Measurements from ENCODE around the gene PLEKHO2.

The PLEKHO2 gene

GRCh38 chr15:64844576-64845145 is 2.9 kb downstream of the PLEKHO2 start:
- no peaks in the 10 kb centered on the region for H3K36me3 ChIP-seq (ENCODE audit: control insufficient read depth in 1 of 2, insufficient read depth in 2 of 2, low read length in 2 of 2)
- peak overlapping the region; percentile 59 for H3K27ac ChIP-seq (ENCODE audit: low read depth, low read length)
- H3K9me3 ChIP-seq (ENCODE audit: control insufficient read depth in 1 of 2, low read length in 2 of 2) = no peaks in the 10 kb centered on the region
- peaks cover 26 to 48% of the 10 kb centered on the region in 2 donors for H3K4me1 ChIP-seq (ENCODE audit: control insufficient read depth in 1 of 2, insufficient read depth in 2 of 2, low read length in 2 of 2)
- H3K27me3 ChIP-seq (ENCODE audit: control insufficient read depth in 1 of 2, insufficient read depth in 2 of 2, low read length in 2 of 2) = no peaks in the 10 kb centered on the region
- H3K4me3 ChIP-seq (ENCODE audit: low read depth in 1 of 2, low read length in 2 of 2) = peak overlapping the region; percentile 59 to 84
- H3K9ac ChIP-seq (ENCODE audit: low read depth in 1 of 2, low read length in 2 of 2) = peak overlapping the region; percentile 55 to 60

- Histone ChIP-seq H3K4me1 (ENCODE audit: control insufficient read depth in 1 of 2, insufficient read depth in 2 of 2, low read length in 2 of 2) (peaks cover 26 to 48% of the 10 kb centered on the region in 2 donors), H3K9ac (ENCODE audit: low read depth in 1 of 2, low read length in 2 of 2) (peak overlapping the region in 1 of 2 donors; percentile 30), H3K27ac (ENCODE audit: low read depth, low read length) (peak overlapping the region; percentile 58), H3K36me3 (ENCODE audit: control insufficient read depth in 1 of 2, insufficient read depth in 2 of 2, low read length in 2 of 2) (no peaks in the 10 kb centered on the region), H3K9me3 (ENCODE audit: control insufficient read depth in 1 of 2, low read length in 2 of 2) (no peaks in the 10 kb centered on the region), H3K27me3 (ENCODE audit: control insufficient read depth in 1 of 2, insufficient read depth in 2 of 2, low read length in 2 of 2) (no peaks in the 10 kb centered on the region), H3K4me3 (ENCODE audit: low read depth in 1 of 2, low read length in 2 of 2) (peak overlapping the region; percentile 59 to 84)
These were observed 3.5 kb downstream of the PLEKHO2 start for GRCh38 chr15:64845183-64845611.

GRCh38 chr15:64845831-64846595 is 4.3 kb downstream of the PLEKHO2 start:
- Histone ChIP-seq H3K9ac (ENCODE audit: low read depth in 1 of 2, low read length in 2 of 2) (peak overlapping the region in 1 of 2 donors; percentile 30), H3K4me3 (ENCODE audit: low read depth in 1 of 2, low read length in 2 of 2) (peak overlapping the region; percentile 59 to 84), H3K36me3 (ENCODE audit: control insufficient read depth in 1 of 2, insufficient read depth in 2 of 2, low read length in 2 of 2) (peaks cover 0 to 3% of the 10 kb centered on the region in 2 donors), H3K9me3 (ENCODE audit: control insufficient read depth in 1 of 2, low read length in 2 of 2) (no peaks in the 10 kb centered on the region), H3K27me3 (ENCODE audit: control insufficient read depth in 1 of 2, insufficient read depth in 2 of 2, low read length in 2 of 2) (no peaks in the 10 kb centered on the region), H3K4me1 (ENCODE audit: control insufficient read depth in 1 of 2, insufficient read depth in 2 of 2, low read length in 2 of 2) (peaks cover 29 to 52% of the 10 kb centered on the region in 2 donors), H3K27ac (ENCODE audit: low read depth, low read length) (peak overlapping the region; percentile 58)

- Histone ChIP-seq H3K4me1 (ENCODE audit: control insufficient read depth in 1 of 2, insufficient read depth in 2 of 2, low read length in 2 of 2) (peaks cover 32 to 57% of the 10 kb centered on the region in 2 donors), H3K9ac (ENCODE audit: low read depth in 1 of 2, low read length in 2 of 2) (no peak overlapping the region), H3K36me3 (ENCODE audit: control insufficient read depth in 1 of 2, insufficient read depth in 2 of 2, low read length in 2 of 2) (peaks cover 0 to 3% of the 10 kb centered on the region in 2 donors), H3K4me3 (ENCODE audit: low read depth in 1 of 2, low read length in 2 of 2) (no peak overlapping the region), H3K27me3 (ENCODE audit: control insufficient read depth in 1 of 2, insufficient read depth in 2 of 2, low read length in 2 of 2) (no peaks in the 10 kb centered on the region), H3K27ac (ENCODE audit: low read depth, low read length) (no peak overlapping the region), H3K9me3 (ENCODE audit: control insufficient read depth in 1 of 2, low read length in 2 of 2) (no peaks in the 10 kb centered on the region)
These were observed 5.3 kb downstream of the PLEKHO2 start for GRCh38 chr15:64847016-64847415.

- H3K27ac ChIP-seq (ENCODE audit: low read depth, low read length) = no peak overlapping the region
- no peak overlapping the region for H3K9ac ChIP-seq (ENCODE audit: low read depth in 1 of 2, low read length in 2 of 2)
- no peaks in the 10 kb centered on the region for H3K27me3 ChIP-seq (ENCODE audit: control insufficient read depth in 1 of 2, insufficient read depth in 2 of 2, low read length in 2 of 2)
These were observed 5.7 kb downstream of the PLEKHO2 start for GRCh38 chr15:64847448-64847847.

GRCh38 chr15:64847876-64848716 is 6.4 kb downstream of the PLEKHO2 start:
- Histone ChIP-seq H3K27ac (ENCODE audit: low read depth, low read length) (no peak overlapping the region), H3K36me3 (ENCODE audit: control insufficient read depth in 1 of 2, insufficient read depth in 2 of 2, low read length in 2 of 2) (peaks cover 0 to 3% of the 10 kb centered on the region in 2 donors), H3K27me3 (ENCODE audit: control insufficient read depth in 1 of 2, insufficient read depth in 2 of 2, low read length in 2 of 2) (no peaks in the 10 kb centered on the region), H3K4me3 (ENCODE audit: low read depth in 1 of 2, low read length in 2 of 2) (no peak overlapping the region), H3K9me3 (ENCODE audit: control insufficient read depth in 1 of 2, low read length in 2 of 2) (no peaks in the 10 kb centered on the region), H3K4me1 (ENCODE audit: control insufficient read depth in 1 of 2, insufficient read depth in 2 of 2, low read length in 2 of 2) (peaks cover 37 to 49% of the 10 kb centered on the region in 2 donors), H3K9ac (ENCODE audit: low read depth in 1 of 2, low read length in 2 of 2) (no peak overlapping the region)

More at GRCh38 chr15:64847448-64847847, 5.7 kb downstream of the PLEKHO2 start:
- Histone ChIP-seq H3K9me3 (ENCODE audit: control insufficient read depth in 1 of 2, low read length in 2 of 2) (no peaks in the 10 kb centered on the region), H3K36me3 (ENCODE audit: control insufficient read depth in 1 of 2, insufficient read depth in 2 of 2, low read length in 2 of 2) (peaks cover 0 to 3% of the 10 kb centered on the region in 2 donors), H3K4me3 (ENCODE audit: low read depth in 1 of 2, low read length in 2 of 2) (no peak overlapping the region), H3K4me1 (ENCODE audit: control insufficient read depth in 1 of 2, insufficient read depth in 2 of 2, low read length in 2 of 2) (peaks cover 36 to 55% of the 10 kb centered on the region in 2 donors)

- Histone ChIP-seq H3K4me3 (ENCODE audit: low read depth in 1 of 2, low read length in 2 of 2) (no peak overlapping the region), H3K27ac (ENCODE audit: low read depth, low read length) (peak overlapping the region; percentile 73), H3K9ac (ENCODE audit: low read depth in 1 of 2, low read length in 2 of 2) (no peak overlapping the region), H3K4me1 (ENCODE audit: control insufficient read depth in 1 of 2, insufficient read depth in 2 of 2, low read length in 2 of 2) (peaks cover 25 to 44% of the 10 kb centered on the region in 2 donors), H3K27me3 (ENCODE audit: control insufficient read depth in 1 of 2, insufficient read depth in 2 of 2, low read length in 2 of 2) (no peaks in the 10 kb centered on the region), H3K9me3 (ENCODE audit: control insufficient read depth in 1 of 2, low read length in 2 of 2) (no peaks in the 10 kb centered on the region), H3K36me3 (ENCODE audit: control insufficient read depth in 1 of 2, insufficient read depth in 2 of 2, low read length in 2 of 2) (peaks cover 11 to 16% of the 10 kb centered on the region in 2 donors)
These were observed 9.2 kb downstream of the PLEKHO2 start for GRCh38 chr15:64850778-64851502.

- Histone ChIP-seq H3K4me1 (ENCODE audit: control insufficient read depth in 1 of 2, insufficient read depth in 2 of 2, low read length in 2 of 2) (peaks cover 29 to 44% of the 10 kb centered on the region in 2 donors), H3K9me3 (ENCODE audit: control insufficient read depth in 1 of 2, low read length in 2 of 2) (no peaks in the 10 kb centered on the region), H3K27ac (ENCODE audit: low read depth, low read length) (no peak overlapping the region), H3K36me3 (ENCODE audit: control insufficient read depth in 1 of 2, insufficient read depth in 2 of 2, low read length in 2 of 2) (peaks cover 11 to 16% of the 10 kb centered on the region in 2 donors), H3K9ac (ENCODE audit: low read depth in 1 of 2, low read length in 2 of 2) (peak overlapping the region in 1 of 2 donors; percentile 26), H3K4me3 (ENCODE audit: low read depth in 1 of 2, low read length in 2 of 2) (no peak overlapping the region), H3K27me3 (ENCODE audit: control insufficient read depth in 1 of 2, insufficient read depth in 2 of 2, low read length in 2 of 2) (no peaks in the 10 kb centered on the region)
These were observed 9.8 kb downstream of the PLEKHO2 start for GRCh38 chr15:64851503-64851840.

- no peaks in the 10 kb centered on the region for H3K9me3 ChIP-seq (ENCODE audit: control insufficient read depth in 1 of 2, low read length in 2 of 2)
- H3K4me1 ChIP-seq (ENCODE audit: control insufficient read depth in 1 of 2, insufficient read depth in 2 of 2, low read length in 2 of 2) = peaks cover 46 to 54% of the 10 kb centered on the region in 2 donors
- H3K9ac ChIP-seq (ENCODE audit: low read depth in 1 of 2, low read length in 2 of 2) = no peak overlapping the region
- H3K4me3 ChIP-seq (ENCODE audit: low read depth in 1 of 2, low read length in 2 of 2) = no peak overlapping the region
- no peak overlapping the region for H3K27ac ChIP-seq (ENCODE audit: low read depth, low read length)
- H3K36me3 ChIP-seq (ENCODE audit: control insufficient read depth in 1 of 2, insufficient read depth in 2 of 2, low read length in 2 of 2) = peaks cover 11 to 16% of the 10 kb centered on the region in 2 donors
- no peaks in the 10 kb centered on the region for H3K27me3 ChIP-seq (ENCODE audit: control insufficient read depth in 1 of 2, insufficient read depth in 2 of 2, low read length in 2 of 2)
These were observed 12.3 kb downstream of the PLEKHO2 start for GRCh38 chr15:64854041-64854440.

Data from duodenal mucosa (tissue), 2 donors.